Pulmonary artery endothelial cell (primary cell): ENCODE measurements around the gene ATG13. TPM values are rescaled to one million over a fixed set of nuclear protein-coding genes. Genes with fewer than 3 reads are reported as not detected.
"Not testable (repeated sequence)": the region's sequence is repeated elsewhere in the genome, so short reads cannot be mapped to it uniquely, and the experiment has no call there.

ENCODE experiments used
- DNase-seq: peaks from one replicate; pipeline ENCODE4 v3.0.0-alpha.2; 2011; ENCODE audit warnings: low read depth, low spot score
- total RNA-seq: library from RNA; depleted of rRNA; stranded (reverse); fragments of >200 nt; gene quantifications from 2 replicates; pipeline ENCODE4 v1.2.3, GENCODE V29; 2014

The ATG13 gene
- 54.1 and 66.5 TPM in 2 replicates for total RNA-seq

GRCh38 chr11:46617134-46617971 is at the start of gene ATG13, which contains the start of gene HARBI1:
Gene ATG13 (plus strand): TSS chr11:46617553. CDS start chr11:46644292, 26,739 bp downstream.
Gene HARBI1 (minus strand): TSS chr11:46617227. CDS start chr11:46616237, 990 bp downstream.
- peak; percentile 71 for DNase-seq

- DNase-seq = no peak
Measured at GRCh38 chr11:46570790-46571398, 46.5 kb upstream of the ATG13 start.

- no peak for DNase-seq
Measured at GRCh38 chr11:46574656-46575055, 42.7 kb upstream of the ATG13 start.

- DNase-seq = no peak
Measured at GRCh38 chr11:46577058-46577457, 40.3 kb upstream of the ATG13 start.

GRCh38 chr11:46582588-46582987 is 34.8 kb upstream of the ATG13 start:
- no peak for DNase-seq

- not testable (repeated sequence) for DNase-seq
Measured at GRCh38 chr11:46583513-46583912, 33.8 kb upstream of the ATG13 start.

- DNase-seq = no peak
Measured at GRCh38 chr11:46588131-46588530, 29.2 kb upstream of the ATG13 start.

GRCh38 chr11:46588915-46589314 is 28.4 kb upstream of the ATG13 start:
- no peak for DNase-seq

- no peak for DNase-seq
Measured at GRCh38 chr11:46590740-46591605, 26.4 kb upstream of the ATG13 start.

- peak; percentile 78 for DNase-seq
Measured at GRCh38 chr11:46593550-46594373, 23.6 kb upstream of the ATG13 start, which contains the start of gene AMBRA1. Gene AMBRA1 (minus strand): TSS chr11:46594023. CDS start chr11:46548380, 45,643 bp downstream.

- no peak for DNase-seq
Measured at GRCh38 chr11:46594374-46594700, 23.0 kb upstream of the ATG13 start.

- no peak for DNase-seq
Measured at GRCh38 chr11:46594785-46595184, 22.6 kb upstream of the ATG13 start.

- DNase-seq = no peak
Measured at GRCh38 chr11:46597155-46597554, 20.2 kb upstream of the ATG13 start.

- peak; percentile 39 for DNase-seq
Measured at GRCh38 chr11:46597609-46598219, 19.6 kb upstream of the ATG13 start.

GRCh38 chr11:46599340-46600193 is 17.8 kb upstream of the ATG13 start:
- no peak for DNase-seq

- DNase-seq = no peak
Measured at GRCh38 chr11:46600194-46600960, 17.0 kb upstream of the ATG13 start.

- no peak for DNase-seq
Measured at GRCh38 chr11:46601129-46601528, 16.2 kb upstream of the ATG13 start.

GRCh38 chr11:46603704-46604308 is 13.5 kb upstream of the ATG13 start:
- DNase-seq = no peak
